HuH-7 (cell line): ENCODE data around the gene RIMBP3C.
"Not testable (repeated sequence)": the region's sequence is repeated elsewhere in the genome, so short reads cannot be mapped to it uniquely, and the experiment has no call there.

Experiments used
- DNase-seq: peaks from one replicate; pipeline ENCODE4 v3.0.0; 2011; ENCODE audit warnings: low spot score

RIMBP3C gene

GRCh38 chr22:21551361-21551760 lies at the start of gene RIMBP3C:
Gene RIMBP3C, minus strand, starts transcription at chr22:21551461. Its CDS starts 485 bp downstream, at chr22:21550976.
- not testable (repeated sequence) for DNase-seq

- no peak for DNase-seq
These were observed 48.0 kb upstream of the RIMBP3C start for GRCh38 chr22:21599053-21599893.

- no peak for DNase-seq
These were observed 47.0 kb upstream of the RIMBP3C start for GRCh38 chr22:21598302-21598701.

GRCh38 chr22:21596356-21597135 lies 45.3 kb upstream of the RIMBP3C start:
- not testable (repeated sequence) for DNase-seq

GRCh38 chr22:21594865-21595452 lies 43.7 kb upstream of the RIMBP3C start:
- DNase-seq, result no peak

- DNase-seq, result peak; percentile 70
These were observed 42.4 kb upstream of the RIMBP3C start for GRCh38 chr22:21593406-21594232.

- no peak for DNase-seq
These were observed 41.2 kb upstream of the RIMBP3C start for GRCh38 chr22:21592422-21592821.

- no peak for DNase-seq
These were observed 40.4 kb upstream of the RIMBP3C start for GRCh38 chr22:21591695-21592094.

- DNase-seq, result no peak
These were observed 39.8 kb upstream of the RIMBP3C start for GRCh38 chr22:21590809-21591641.

GRCh38 chr22:21589396-21589795 lies 38.1 kb upstream of the RIMBP3C start:
- DNase-seq, result no peak

- DNase-seq, result no peak
These were observed 36.7 kb upstream of the RIMBP3C start for GRCh38 chr22:21587803-21588611.

- no peak for DNase-seq
These were observed 34.1 kb upstream of the RIMBP3C start for GRCh38 chr22:21585389-21585788.

GRCh38 chr22:21582801-21583740 lies 31.8 kb upstream of the RIMBP3C start:
- DNase-seq, result no peak

- not testable (repeated sequence) for DNase-seq
These were observed 29.9 kb upstream of the RIMBP3C start for GRCh38 chr22:21581009-21581713.

GRCh38 chr22:21580623-21581007 lies 29.4 kb upstream of the RIMBP3C start:
- not testable (repeated sequence) for DNase-seq

- DNase-seq, result no peak
These were observed 28.2 kb upstream of the RIMBP3C start for GRCh38 chr22:21579474-21579851.

- no peak for DNase-seq
These were observed 22.7 kb upstream of the RIMBP3C start for GRCh38 chr22:21573750-21574494.
